ENCODE results near the gene GABPA.

GRCh38 chr21:25818551-25818950 is 83.8 kb downstream of the GABPA start:
- TF ChIP-seq RAD21 (IDR thresholded peaks at IDR 0.05; ENCODE audit: low read length) (no peak), CTCF (IDR thresholded peaks at IDR 0.05) (no peak), EP300 (IDR thresholded peaks at IDR 0.05; ENCODE audit: borderline replicate concordance in 1 of 2, low read depth in 1 of 2, low read length in 1 of 2) (no peak), POLR2AphosphoS5 (IDR thresholded peaks at IDR 0.05; ENCODE audit: low read depth, low read length) (no peak), USF1 (IDR thresholded peaks at IDR 0.05; ENCODE audit: borderline replicate concordance, low read depth) (no peak), MAX (IDR thresholded peaks at IDR 0.05; ENCODE audit: low read depth) (no peak), TCF12 (IDR thresholded peaks at IDR 0.05) (no peak), USF2 (IDR thresholded peaks at IDR 0.05; ENCODE audit: borderline replicate concordance, low read depth, low read length) (no peak), REST (IDR thresholded peaks at IDR 0.05; ENCODE audit: low read depth, low read length) (no peak), EZH2phosphoT487 (IDR thresholded peaks at IDR 0.05; ENCODE audit: borderline replicate concordance, low read depth) (no peak), RFX5 (IDR thresholded peaks at IDR 0.05; ENCODE audit: low read length) (no peak), MXI1 (IDR thresholded peaks at IDR 0.05; ENCODE audit: low read depth, low read length) (no peak), JUND (IDR thresholded peaks at IDR 0.05) (no peak), NRF1 (IDR thresholded peaks at IDR 0.05; ENCODE audit: low read depth, low read length) (no peak)

Measured in SK-N-SH (cell line).